Stimulated activated CD4-positive, alpha-beta T cell treated with anti-CD3 and anti-CD28 coated beads, Interleukin-12 subunit alpha, Interleukin-12 subunit beta, amount 100 ng/mL, for 4 hours (primary cell): ENCODE data around the gene AMFR.
"Not testable (repeated sequence)": the region's sequence is repeated elsewhere in the genome, so short reads cannot be mapped to it uniquely, and the experiment has no call there.

ENCODE experiments used
- DNase-seq: peaks from one replicate; pipeline ENCODE4 v3.0.0-alpha.2; 2020

AMFR gene

GRCh38 chr16:56387396-56387795 lies 37.9 kb downstream of the AMFR start:
- DNase-seq = no peak

- no peak for DNase-seq
These were observed 41.1 kb downstream of the AMFR start for GRCh38 chr16:56384074-56384721.

- no peak for DNase-seq
These were observed 42.4 kb downstream of the AMFR start for GRCh38 chr16:56382901-56383355.

GRCh38 chr16:56382459-56382858 lies 42.9 kb downstream of the AMFR start:
- no peak for DNase-seq

GRCh38 chr16:56380778-56381485 lies 44.4 kb downstream of the AMFR start:
- DNase-seq = not testable (repeated sequence)

- DNase-seq = not testable (repeated sequence)
These were observed 46.3 kb downstream of the AMFR start for GRCh38 chr16:56379044-56379443.

- DNase-seq = not testable (repeated sequence)
These were observed 49.6 kb downstream of the AMFR start for GRCh38 chr16:56375792-56376191.

GRCh38 chr16:56373003-56373402 lies 52.3 kb downstream of the AMFR start:
- no peak for DNase-seq

GRCh38 chr16:56372013-56372634 lies 53.2 kb downstream of the AMFR start:
- no peak for DNase-seq

- no peak for DNase-seq
These were observed 53.7 kb downstream of the AMFR start for GRCh38 chr16:56371660-56371937.

- DNase-seq = no peak
These were observed 54.3 kb downstream of the AMFR start for GRCh38 chr16:56370875-56371659.

GRCh38 chr16:56370185-56370874 lies 55.0 kb downstream of the AMFR start:
- no peak for DNase-seq

GRCh38 chr16:56369202-56369601 lies 56.1 kb downstream of the AMFR start:
- DNase-seq = no peak

- DNase-seq = no peak
These were observed 56.8 kb downstream of the AMFR start for GRCh38 chr16:56368545-56368944.

GRCh38 chr16:56367764-56368163 lies 57.6 kb downstream of the AMFR start:
- no peak for DNase-seq

GRCh38 chr16:56366945-56367344 lies 58.4 kb downstream of the AMFR start:
- no peak for DNase-seq

GRCh38 chr16:56365552-56365951 lies 59.8 kb downstream of the AMFR start:
- DNase-seq = no peak

- no peak for DNase-seq
These were observed 60.5 kb downstream of the AMFR start for GRCh38 chr16:56364865-56365264.

GRCh38 chr16:56363781-56364565 lies 61.4 kb downstream of the AMFR start:
- no peak for DNase-seq

GRCh38 chr16:56363181-56363716 lies 62.1 kb downstream of the AMFR start:
- no peak for DNase-seq

GRCh38 chr16:56362706-56363105 lies 62.6 kb downstream of the AMFR start:
- no peak for DNase-seq
